Breast epithelium (tissue), 4 donors: ENCODE measurements around the gene PLXNA2. TPM values are rescaled to one million over a fixed set of nuclear protein-coding genes. Genes with fewer than 3 reads are reported as not detected.

Experiments used
- DNase-seq, 2 donors: peaks; one replicate each; pipeline ENCODE4 v3.0.0-alpha.2; 2019; ENCODE audit warnings: low spot score in 2 of 2
- H3K27ac ChIP-seq, 2 donors: fragments of 200-600 bp; sonication (generic) in 1 of 2; one replicate each; pipeline ENCODE4 v1.5.1; 2016 to 2019; ENCODE audit warnings: mild to moderate bottlenecking in 1 of 2
- H3K27me3 ChIP-seq, 2 donors: fragments of 200-600 bp; sonication (generic) in 1 of 2; one replicate each; pipeline versions ENCODE4 v1.5.1 to v1.6.0; 2017 to 2019; ENCODE audit warnings: control low read depth in 1 of 2, mild to moderate bottlenecking in 1 of 2
- H3K36me3 ChIP-seq: fragments of 200-600 bp; one replicate; pipeline ENCODE4 v1.5.1; 2019
- H3K4me1 ChIP-seq, 2 donors: fragments of 200-600 bp; sonication (generic); one replicate each; pipeline ENCODE4 v1.5.1; 2016 to 2019; ENCODE audit warnings: control low read depth in 1 of 2
- H3K4me3 ChIP-seq, 3 donors: fragments of 200-600 bp; sonication (generic); 1 replicate in 2 of 3; 2 replicates in 1 of 3; pipeline ENCODE4 v1.5.1; 2016 to 2019; ENCODE audit warnings: mild to moderate bottlenecking in 3 of 3, moderate library complexity in 2 of 3
- H3K9me3 ChIP-seq, 2 donors: fragments of 200-600 bp; sonication (generic) in 1 of 2; one replicate each; pipeline ENCODE4 v1.5.1; 2016 to 2019; ENCODE audit warnings: control low read depth in 1 of 2
- CTCF ChIP-seq, 3 donors: fragments of 450-650 bp; IDR thresholded peaks; one replicate each; pipeline ENCODE4 v1.5.1; 2016 to 2017; ENCODE audit warnings: antibody characterized with exemption in 3 of 3, mild to moderate bottlenecking in 3 of 3, moderate library complexity in 3 of 3
- POLR2A ChIP-seq: fragments of 450-650 bp; IDR thresholded peaks from one replicate; pipeline ENCODE4 v1.6.1; 2016; ENCODE audit warnings: antibody characterized with exemption, mild to moderate bottlenecking, moderate library complexity
- POLR2AphosphoS5 ChIP-seq, 3 donors: sonication (generic); formaldehyde crosslinking; IDR thresholded peaks; one replicate each; pipeline ENCODE4 v1.6.1; 2017; ENCODE audit warnings: antibody characterized with exemption in 3 of 3
- intact Hi-C: fragments of 100-400 bp; cut with DNase I; formaldehyde crosslinking; loops from one replicate; pipeline ENCODE4 v1.15.1; 2023; ENCODE audit warnings: low total_unique reads
- total RNA-seq, 3 donors: library from RNA; depleted of rRNA; stranded (reverse); fragments of >200 nt; gene quantifications; one replicate each; pipeline ENCODE4 v1.1.0, GENCODE V29; 2016

The PLXNA2 gene
- total RNA-seq, 3 donors from 2014 or later, result 11.3 to 18.2 (median 11.5) TPM

GRCh38 chr1:208010487-208011071 is 233.6 kb downstream of the PLXNA2 start:
- Histone ChIP-seq H3K36me3 (no peaks in the 10 kb centered on the region), H3K4me3 (no peak overlapping the region), H3K27ac (no peak overlapping the region), H3K27me3 (no peaks in the 10 kb centered on the region), H3K9me3 (no peaks in the 10 kb centered on the region), H3K4me1 (no peaks in the 10 kb centered on the region)
- DNase-seq, result no peak
- intact Hi-C loops, result no loop called here
- no peak for TF ChIP-seq CTCF (IDR thresholded peaks at IDR 0.05)
- TF ChIP-seq POLR2AphosphoS5 (IDR thresholded peaks at IDR 0.05), result no peak
- no peak for TF ChIP-seq POLR2A

- H3K36me3 ChIP-seq, result no peaks in the 10 kb centered on the region
- no peak overlapping the region for H3K27ac ChIP-seq
- TF ChIP-seq POLR2AphosphoS5 (IDR thresholded peaks at IDR 0.05) (no peak), CTCF (IDR thresholded peaks at IDR 0.05) (no peak), POLR2A (no peak)
- no peak overlapping the region for H3K4me3 ChIP-seq
- DNase-seq, result no peak
- intact Hi-C loops, result no loop called here
- H3K27me3 ChIP-seq, result no peaks in the 10 kb centered on the region
- H3K4me1 ChIP-seq, result no peaks in the 10 kb centered on the region
- no peaks in the 10 kb centered on the region for H3K9me3 ChIP-seq
Measured at GRCh38 chr1:208009706-208010444, 234.3 kb downstream of the PLXNA2 start.

GRCh38 chr1:208009303-208009702 is 234.9 kb downstream of the PLXNA2 start:
- Histone ChIP-seq H3K36me3 (no peaks in the 10 kb centered on the region), H3K9me3 (no peaks in the 10 kb centered on the region), H3K4me1 (no peaks in the 10 kb centered on the region), H3K27me3 (no peaks in the 10 kb centered on the region), H3K4me3 (no peak overlapping the region), H3K27ac (no peak overlapping the region)
- no peak for DNase-seq
- TF ChIP-seq CTCF (IDR thresholded peaks at IDR 0.05) (no peak), POLR2AphosphoS5 (IDR thresholded peaks at IDR 0.05) (no peak), POLR2A (no peak)
- intact Hi-C loops, result no loop called here

- no peak overlapping the region for H3K27ac ChIP-seq
- TF ChIP-seq POLR2A (no peak), POLR2AphosphoS5 (IDR thresholded peaks at IDR 0.05) (no peak), CTCF (IDR thresholded peaks at IDR 0.05) (no peak)
- no peaks in the 10 kb centered on the region for H3K27me3 ChIP-seq
- no peak for DNase-seq
- no peak overlapping the region for H3K4me3 ChIP-seq
- no peaks in the 10 kb centered on the region for H3K9me3 ChIP-seq
- no peaks in the 10 kb centered on the region for H3K4me1 ChIP-seq
- no peaks in the 10 kb centered on the region for H3K36me3 ChIP-seq
- intact Hi-C loops, result no loop called here
Measured at GRCh38 chr1:208008534-208008933, 235.7 kb downstream of the PLXNA2 start.

- H3K27me3 ChIP-seq, result no peaks in the 10 kb centered on the region
- no peaks in the 10 kb centered on the region for H3K4me1 ChIP-seq
- intact Hi-C loops, result no loop called here
- H3K27ac ChIP-seq, result no peak overlapping the region
- TF ChIP-seq POLR2AphosphoS5 (IDR thresholded peaks at IDR 0.05) (no peak), CTCF (IDR thresholded peaks at IDR 0.05) (no peak), POLR2A (no peak)
- H3K4me3 ChIP-seq, result no peak overlapping the region
- H3K9me3 ChIP-seq, result no peaks in the 10 kb centered on the region
- H3K36me3 ChIP-seq, result no peaks in the 10 kb centered on the region
- no peak for DNase-seq
Measured at GRCh38 chr1:208007938-208008342, 236.2 kb downstream of the PLXNA2 start.
